NT2/D1 (cell line): ENCODE results near the gene SYNJ2BP.

Experiments
- DNase-seq: peaks from one replicate; pipeline ENCODE4 v3.0.0-alpha.2; 2011; ENCODE audit warnings: low read depth, low spot score
- H3K27me3 ChIP-seq: 2 replicates; pipeline ENCODE4 v1.6.0; 2011; ENCODE audit warnings: mild to moderate bottlenecking; ENCODE audit not compliant: insufficient read length, insufficient read depth
- H3K36me3 ChIP-seq: 2 replicates; pipeline ENCODE4 v1.6.1; 2011; ENCODE audit warnings: mild to moderate bottlenecking, low read length, mixed read lengths; ENCODE audit not compliant: insufficient read depth, insufficient read length
- H3K4me1 ChIP-seq: 2 replicates; pipeline ENCODE4 v1.5.1; 2011; ENCODE audit not compliant: insufficient read depth, insufficient read length
- H3K4me3 ChIP-seq: 2 replicates; pipeline ENCODE4 v1.5.1; 2011; ENCODE audit warnings: low read depth; ENCODE audit not compliant: insufficient read length
- H3K9ac ChIP-seq: 2 replicates; pipeline ENCODE4 v1.6.0; 2011; ENCODE audit warnings: low read depth; ENCODE audit not compliant: insufficient read length
- H3K9me3 ChIP-seq: 2 replicates; pipeline ENCODE4 v1.5.1; 2011; ENCODE audit warnings: mild to moderate bottlenecking, low read length; ENCODE audit not compliant: insufficient read depth
- SUZ12 ChIP-seq: IDR thresholded peaks from 2 replicates; pipeline ENCODE4 v1.6.1; 2011; ENCODE audit not compliant: insufficient read length, insufficient read depth; ENCODE audit errors: extremely low read depth
- YY1 ChIP-seq: IDR thresholded peaks from 2 replicates; pipeline ENCODE4 v1.6.1; 2011; ENCODE audit not compliant: insufficient read length, insufficient read depth
- ZNF274 ChIP-seq: IDR thresholded peaks from 2 replicates; pipeline ENCODE4 v1.6.1; 2011; ENCODE audit warnings: mild to moderate bottlenecking, low read depth, low read length

SYNJ2BP gene

DNA sequence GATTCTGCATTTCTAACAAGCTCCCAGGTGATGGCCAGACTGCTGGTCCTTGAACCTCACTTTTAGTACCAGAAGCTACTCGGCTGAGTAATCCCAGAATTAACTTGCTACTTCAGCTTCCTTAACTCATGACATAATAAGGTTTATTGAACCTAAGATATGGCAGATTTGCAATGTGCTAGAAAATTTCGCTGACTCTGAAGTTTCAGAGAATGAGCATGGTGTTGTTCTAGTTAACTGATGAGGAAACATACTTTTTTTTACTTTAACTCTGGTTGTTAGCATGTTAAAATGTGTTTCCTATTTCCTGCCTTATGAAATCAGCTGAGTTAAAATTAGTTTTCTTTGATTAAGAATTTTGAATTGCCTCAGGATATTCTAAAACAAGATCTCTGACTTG lies 34.4 kb downstream of the SYNJ2BP start:
- Histone ChIP-seq H3K9me3 (no peaks in the 10 kb centered on the region), H3K36me3 (no peaks in the 10 kb centered on the region), H3K4me3 (no peak overlapping the region), H3K4me1 (no peaks in the 10 kb centered on the region), H3K9ac (no peak overlapping the region), H3K27me3 (no peaks in the 10 kb centered on the region)
- no peak for DNase-seq
- no peak for TF ChIP-seq YY1
- TF ChIP-seq SUZ12: no peak
- TF ChIP-seq ZNF274: no peak

DNA sequence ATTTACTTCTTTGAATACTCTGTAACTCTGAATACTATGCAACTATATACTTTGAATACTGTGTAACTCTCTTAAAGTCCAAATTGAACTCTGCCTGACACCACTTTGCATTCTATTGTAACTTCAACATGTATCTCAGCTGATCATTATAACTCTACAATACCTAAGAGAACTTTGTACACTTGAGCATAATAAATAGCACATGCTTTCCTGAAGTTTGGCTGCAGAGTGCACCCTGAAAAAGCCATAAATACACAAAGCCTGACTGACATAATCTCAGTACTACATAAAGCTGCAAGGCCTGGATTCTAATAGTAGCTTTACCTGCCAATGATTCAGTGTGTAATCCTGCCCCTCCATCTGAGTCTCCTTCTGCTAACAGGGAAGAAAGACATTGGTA lies 36.1 kb downstream of the SYNJ2BP start:
- DNase-seq: no peak
- no peaks in the 10 kb centered on the region for H3K4me1 ChIP-seq
- no peak overlapping the region for H3K9ac ChIP-seq
- H3K27me3 ChIP-seq: no peaks in the 10 kb centered on the region
- no peaks in the 10 kb centered on the region for H3K9me3 ChIP-seq
- TF ChIP-seq ZNF274: no peak
- TF ChIP-seq YY1: no peak
- TF ChIP-seq SUZ12: no peak
- H3K36me3 ChIP-seq: no peaks in the 10 kb centered on the region
- no peak overlapping the region for H3K4me3 ChIP-seq

DNA sequence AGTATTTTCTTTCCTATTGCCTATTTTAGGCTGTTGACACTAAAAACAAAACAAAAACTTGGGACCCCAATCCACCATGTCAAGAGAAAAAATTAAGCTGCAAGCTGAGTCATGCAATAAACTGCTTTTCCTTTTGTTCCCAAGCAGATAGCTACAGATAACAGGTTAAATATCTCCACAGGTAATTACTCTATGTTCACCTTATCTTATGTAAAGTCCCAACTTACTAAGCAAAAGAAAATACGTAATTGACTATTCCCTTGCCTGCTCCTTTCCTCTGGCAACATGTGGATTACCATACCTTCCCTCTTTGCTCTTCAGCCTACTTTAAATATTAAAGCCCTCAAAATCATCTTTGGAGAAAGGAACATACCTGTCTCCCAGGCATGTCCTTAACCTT lies 38.2 kb downstream of the SYNJ2BP start:
- no peak for DNase-seq
- TF ChIP-seq SUZ12 (no peak), ZNF274 (no peak), YY1 (no peak)
- no peak overlapping the region for H3K9ac ChIP-seq
- H3K9me3 ChIP-seq: no peaks in the 10 kb centered on the region
- H3K27me3 ChIP-seq: no peaks in the 10 kb centered on the region
- peaks cover 17% of the 10 kb centered on the region for H3K36me3 ChIP-seq
- no peak overlapping the region for H3K4me3 ChIP-seq
- H3K4me1 ChIP-seq: no peaks in the 10 kb centered on the region
